Measurements from ENCODE around the gene CCL28. TPM values are rescaled to one million over a fixed set of nuclear protein-coding genes. Genes with fewer than 3 reads are reported as not detected.

CCL28 gene
- total and polyA plus RNA-seq, 2 donors (not counting 1 experiment from before 2014, with no cell fraction given) = 1.1 to 2.0 TPM

- Histone ChIP-seq H2AFZ (ENCODE audit: low read length) (no peak overlapping the region), H3K4me3 (replicated peaks in 1 of 4; ENCODE audit: control extremely low read depth in 1 of 4, insufficient read depth in 1 of 4, low read depth in 3 of 4, low read length in 4 of 4) (no peak overlapping the region), H3K9me3 (ENCODE audit: control insufficient read depth, insufficient read depth, low read depth, low read length) (no peaks in the 10 kb centered on the region), H3K36me3 (ENCODE audit: control insufficient read depth, insufficient read depth, low read length) (no peaks in the 10 kb centered on the region), H3K4me2 (ENCODE audit: extremely low read depth, insufficient read depth, low read length) (no peak overlapping the region), H3K27ac (ENCODE audit: insufficient read depth, low read length) (no peak overlapping the region), H3K4me1 (ENCODE audit: control insufficient read depth, extremely low read depth, insufficient read depth, low read length) (no peaks in the 10 kb centered on the region), H3K27me3 (ENCODE audit: control insufficient read depth, insufficient read depth, low read length) (no peaks in the 10 kb centered on the region), H3K9ac (ENCODE audit: insufficient read depth, low read length) (no peak overlapping the region), H4K20me1 (ENCODE audit: control insufficient read depth, extremely low read depth, insufficient read depth, low read length) (no peaks in the 10 kb centered on the region), H3K79me2 (ENCODE audit: control insufficient read depth, insufficient read depth, low read length) (no peaks in the 10 kb centered on the region)
- DNase-seq (ENCODE audit: low read depth in 2 of 2) = no peak
- TF ChIP-seq, protein P1, sequence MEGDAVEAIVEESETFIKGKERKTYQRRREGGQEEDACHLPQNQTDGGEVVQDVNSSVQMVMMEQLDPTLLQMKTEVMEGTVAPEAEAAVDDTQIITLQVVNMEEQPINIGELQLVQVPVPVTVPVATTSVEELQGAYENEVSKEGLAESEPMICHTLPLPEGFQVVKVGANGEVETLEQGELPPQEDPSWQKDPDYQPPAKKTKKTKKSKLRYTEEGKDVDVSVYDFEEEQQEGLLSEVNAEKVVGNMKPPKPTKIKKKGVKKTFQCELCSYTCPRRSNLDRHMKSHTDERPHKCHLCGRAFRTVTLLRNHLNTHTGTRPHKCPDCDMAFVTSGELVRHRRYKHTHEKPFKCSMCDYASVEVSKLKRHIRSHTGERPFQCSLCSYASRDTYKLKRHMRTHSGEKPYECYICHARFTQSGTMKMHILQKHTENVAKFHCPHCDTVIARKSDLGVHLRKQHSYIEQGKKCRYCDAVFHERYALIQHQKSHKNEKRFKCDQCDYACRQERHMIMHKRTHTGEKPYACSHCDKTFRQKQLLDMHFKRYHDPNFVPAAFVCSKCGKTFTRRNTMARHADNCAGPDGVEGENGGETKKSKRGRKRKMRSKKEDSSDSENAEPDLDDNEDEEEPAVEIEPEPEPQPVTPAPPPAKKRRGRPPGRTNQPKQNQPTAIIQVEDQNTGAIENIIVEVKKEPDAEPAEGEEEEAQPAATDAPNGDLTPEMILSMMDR (conservative IDR thresholded peaks at IDR 0.05 in 1 of 2, IDR thresholded peaks at IDR 0.05 in 1 of 2; ENCODE audit: low read depth in 1 of 2, low read length in 2 of 2) = no peak
- no peak for TF ChIP-seq EZH2 (IDR thresholded peaks at IDR 0.05; ENCODE audit: low read length, missing control alignments)
These were observed 40.4 kb downstream of the CCL28 start for GRCh38 chr5:43371821-43372220.

DNA sequence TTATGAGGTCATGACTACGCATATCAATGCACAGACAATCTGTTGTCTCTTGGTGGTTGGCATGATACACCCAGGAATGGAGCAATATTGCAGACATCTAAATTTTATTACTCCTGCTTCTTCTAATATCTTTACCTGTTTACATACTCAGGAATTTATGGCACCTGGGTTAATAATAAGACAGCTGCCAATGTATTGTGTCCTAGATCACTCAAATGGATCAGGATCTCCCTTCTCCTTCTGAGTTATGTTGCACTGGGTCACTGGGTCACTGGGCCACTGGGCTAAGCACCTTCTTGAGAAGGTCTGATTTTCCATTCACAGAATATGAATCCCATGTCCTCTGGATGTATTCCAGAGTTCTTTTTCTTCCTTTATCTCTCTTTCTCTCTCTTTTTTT, 41.8 kb downstream of the CCL28 start:
- H3K4me2 ChIP-seq (ENCODE audit: extremely low read depth, insufficient read depth, low read length) = no peak overlapping the region
- no peaks in the 10 kb centered on the region for H3K79me2 ChIP-seq (ENCODE audit: control insufficient read depth, insufficient read depth, low read length)
- H2AFZ ChIP-seq (ENCODE audit: low read length) = no peak overlapping the region
- no peak overlapping the region for H3K27ac ChIP-seq (ENCODE audit: insufficient read depth, low read length)
- DNase-seq (ENCODE audit: low read depth in 2 of 2) = no peak
- H3K4me3 ChIP-seq (replicated peaks in 1 of 4; ENCODE audit: control extremely low read depth in 1 of 4, insufficient read depth in 1 of 4, low read depth in 3 of 4, low read length in 4 of 4) = no peak overlapping the region
- no peaks in the 10 kb centered on the region for H4K20me1 ChIP-seq (ENCODE audit: control insufficient read depth, extremely low read depth, insufficient read depth, low read length)
- H3K9me3 ChIP-seq (ENCODE audit: control insufficient read depth, insufficient read depth, low read depth, low read length) = no peaks in the 10 kb centered on the region
- no peak overlapping the region for H3K9ac ChIP-seq (ENCODE audit: insufficient read depth, low read length)
- H3K36me3 ChIP-seq (ENCODE audit: control insufficient read depth, insufficient read depth, low read length) = no peaks in the 10 kb centered on the region
- no peaks in the 10 kb centered on the region for H3K4me1 ChIP-seq (ENCODE audit: control insufficient read depth, extremely low read depth, insufficient read depth, low read length)
- TF ChIP-seq, protein P1 (conservative IDR thresholded peaks at IDR 0.05 in 1 of 2, IDR thresholded peaks at IDR 0.05 in 1 of 2; ENCODE audit: low read depth in 1 of 2, low read length in 2 of 2) = no peak
- no peak for TF ChIP-seq EZH2 (IDR thresholded peaks at IDR 0.05; ENCODE audit: low read length, missing control alignments)
- no peaks in the 10 kb centered on the region for H3K27me3 ChIP-seq (ENCODE audit: control insufficient read depth, insufficient read depth, low read length)

- H4K20me1 ChIP-seq (ENCODE audit: control insufficient read depth, extremely low read depth, insufficient read depth, low read length) = no peaks in the 10 kb centered on the region
- no peak overlapping the region for H3K4me2 ChIP-seq (ENCODE audit: extremely low read depth, insufficient read depth, low read length)
- no peaks in the 10 kb centered on the region for H3K4me1 ChIP-seq (ENCODE audit: control insufficient read depth, extremely low read depth, insufficient read depth, low read length)
- no peaks in the 10 kb centered on the region for H3K9me3 ChIP-seq (ENCODE audit: control insufficient read depth, insufficient read depth, low read depth, low read length)
- H3K27ac ChIP-seq (ENCODE audit: insufficient read depth, low read length) = no peak overlapping the region
- DNase-seq (ENCODE audit: low read depth in 2 of 2) = no peak
- no peak overlapping the region for H3K9ac ChIP-seq (ENCODE audit: insufficient read depth, low read length)
- no peaks in the 10 kb centered on the region for H3K36me3 ChIP-seq (ENCODE audit: control insufficient read depth, insufficient read depth, low read length)
- no peaks in the 10 kb centered on the region for H3K27me3 ChIP-seq (ENCODE audit: control insufficient read depth, insufficient read depth, low read length)
- no peaks in the 10 kb centered on the region for H3K79me2 ChIP-seq (ENCODE audit: control insufficient read depth, insufficient read depth, low read length)
- H2AFZ ChIP-seq (ENCODE audit: low read length) = no peak overlapping the region
- H3K4me3 ChIP-seq (replicated peaks in 1 of 4; ENCODE audit: control extremely low read depth in 1 of 4, insufficient read depth in 1 of 4, low read depth in 3 of 4, low read length in 4 of 4) = no peak overlapping the region
- TF ChIP-seq, protein P1 (conservative IDR thresholded peaks at IDR 0.05 in 1 of 2, IDR thresholded peaks at IDR 0.05 in 1 of 2; ENCODE audit: low read depth in 1 of 2, low read length in 2 of 2) = no peak
- TF ChIP-seq EZH2 (IDR thresholded peaks at IDR 0.05; ENCODE audit: low read length, missing control alignments) = no peak
These were observed 42.5 kb downstream of the CCL28 start for GRCh38 chr5:43369651-43370050.

Measured in fibroblast of lung (primary cell).